ENCODE data around the gene DIP2C.

DIP2C gene

GRCh38 chr10:559767-560047 lies 129.8 kb downstream of the DIP2C start:
- H3K4me3 ChIP-seq (replicated peaks; ENCODE audit: low read depth, low read length): no peak overlapping the region
- H3K27me3 ChIP-seq (replicated peaks; ENCODE audit: control insufficient read depth, insufficient read depth, low read length): no peaks in the 10 kb centered on the region; the same call in 1 of the 2 replicates
- TF ChIP-seq CTCF (IDR thresholded peaks at IDR 0.05; ENCODE audit: insufficient read depth, low read length, poor library complexity, severe bottlenecking): no peak
- DNase-seq (ENCODE audit: extremely low read depth, insufficient read length): no peak
- no peaks in the 10 kb centered on the region for H3K36me3 ChIP-seq (ENCODE audit: control insufficient read depth, insufficient read depth, low read length)

- DNase-seq (ENCODE audit: extremely low read depth, insufficient read length): no peak
- no peak overlapping the region for H3K4me3 ChIP-seq (replicated peaks; ENCODE audit: low read depth, low read length)
- TF ChIP-seq CTCF (IDR thresholded peaks at IDR 0.05; ENCODE audit: insufficient read depth, low read length, poor library complexity, severe bottlenecking): no peak
- H3K27me3 ChIP-seq (replicated peaks; ENCODE audit: control insufficient read depth, insufficient read depth, low read length): no peaks in the 10 kb centered on the region; the same call in 1 of the 2 replicates
- no peaks in the 10 kb centered on the region for H3K36me3 ChIP-seq (ENCODE audit: control insufficient read depth, insufficient read depth, low read length)
Measured at GRCh38 chr10:558891-559766, 130.3 kb downstream of the DIP2C start.

DNA sequence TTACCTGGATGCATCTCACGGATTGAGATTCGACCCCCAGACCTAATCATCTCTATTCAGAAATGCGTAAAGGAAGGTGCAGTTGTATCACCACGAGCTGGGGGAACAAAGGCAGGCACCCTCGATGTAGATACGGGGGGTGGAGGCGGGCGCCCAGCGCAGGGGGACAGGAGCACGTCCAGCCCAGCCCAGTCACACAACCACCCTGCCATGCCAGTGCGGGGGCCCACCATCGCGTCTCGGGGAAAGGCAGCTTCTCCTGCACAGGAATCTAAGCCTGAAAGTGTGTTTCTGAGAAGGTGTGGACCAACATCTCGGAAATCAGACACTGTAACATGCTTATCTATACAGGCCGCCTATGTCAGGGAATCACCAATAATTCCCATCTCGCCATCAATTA lies 131.1 kb downstream of the DIP2C start:
- DNase-seq (ENCODE audit: extremely low read depth, insufficient read length): no peak
- Histone ChIP-seq H3K4me3 (replicated peaks; ENCODE audit: low read depth, low read length) (no peak overlapping the region), H3K36me3 (ENCODE audit: control insufficient read depth, insufficient read depth, low read length) (no peaks in the 10 kb centered on the region), H3K27me3 (replicated peaks; ENCODE audit: control insufficient read depth, insufficient read depth, low read length) (no peaks in the 10 kb centered on the region; the same call in 1 of the 2 replicates)
- TF ChIP-seq CTCF (IDR thresholded peaks at IDR 0.05; ENCODE audit: insufficient read depth, low read length, poor library complexity, severe bottlenecking): no peak

GRCh38 chr10:557792-558328 lies 131.6 kb downstream of the DIP2C start:
- no peak for TF ChIP-seq CTCF (IDR thresholded peaks at IDR 0.05; ENCODE audit: insufficient read depth, low read length, poor library complexity, severe bottlenecking)
- no peak overlapping the region for H3K4me3 ChIP-seq (replicated peaks; ENCODE audit: low read depth, low read length)
- no peaks in the 10 kb centered on the region for H3K36me3 ChIP-seq (ENCODE audit: control insufficient read depth, insufficient read depth, low read length)
- DNase-seq (ENCODE audit: extremely low read depth, insufficient read length): no peak
- no peaks in the 10 kb centered on the region; the same call in 1 of the 2 replicates for H3K27me3 ChIP-seq (replicated peaks; ENCODE audit: control insufficient read depth, insufficient read depth, low read length)

- no peaks in the 10 kb centered on the region; the same call in 1 of the 2 replicates for H3K27me3 ChIP-seq (replicated peaks; ENCODE audit: control insufficient read depth, insufficient read depth, low read length)
- no peaks in the 10 kb centered on the region for H3K36me3 ChIP-seq (ENCODE audit: control insufficient read depth, insufficient read depth, low read length)
- DNase-seq (ENCODE audit: extremely low read depth, insufficient read length): no peak
- H3K4me3 ChIP-seq (replicated peaks; ENCODE audit: low read depth, low read length): no peak overlapping the region
- TF ChIP-seq CTCF (IDR thresholded peaks at IDR 0.05; ENCODE audit: insufficient read depth, low read length, poor library complexity, severe bottlenecking): no peak
Measured at GRCh38 chr10:556971-557637, 132.4 kb downstream of the DIP2C start.
